K562 treated with DMSO at 1 percent for 12 hours (cell line): Measurements from ENCODE around the gene CFAP20. TPM values are rescaled to one million over a fixed set of nuclear protein-coding genes. Genes with fewer than 3 reads are reported as not detected.

Experiments
- total RNA-seq: library from RNA; unstranded; fragments of 300-600 nt; gene quantifications from 2 replicates; pipeline ENCODE4 v1.2.3, GENCODE V29; 2022; ENCODE audit not compliant: insufficient read depth

The CFAP20 gene
- 49.9 and 72.7 TPM in 2 replicates for total RNA-seq

DNA sequence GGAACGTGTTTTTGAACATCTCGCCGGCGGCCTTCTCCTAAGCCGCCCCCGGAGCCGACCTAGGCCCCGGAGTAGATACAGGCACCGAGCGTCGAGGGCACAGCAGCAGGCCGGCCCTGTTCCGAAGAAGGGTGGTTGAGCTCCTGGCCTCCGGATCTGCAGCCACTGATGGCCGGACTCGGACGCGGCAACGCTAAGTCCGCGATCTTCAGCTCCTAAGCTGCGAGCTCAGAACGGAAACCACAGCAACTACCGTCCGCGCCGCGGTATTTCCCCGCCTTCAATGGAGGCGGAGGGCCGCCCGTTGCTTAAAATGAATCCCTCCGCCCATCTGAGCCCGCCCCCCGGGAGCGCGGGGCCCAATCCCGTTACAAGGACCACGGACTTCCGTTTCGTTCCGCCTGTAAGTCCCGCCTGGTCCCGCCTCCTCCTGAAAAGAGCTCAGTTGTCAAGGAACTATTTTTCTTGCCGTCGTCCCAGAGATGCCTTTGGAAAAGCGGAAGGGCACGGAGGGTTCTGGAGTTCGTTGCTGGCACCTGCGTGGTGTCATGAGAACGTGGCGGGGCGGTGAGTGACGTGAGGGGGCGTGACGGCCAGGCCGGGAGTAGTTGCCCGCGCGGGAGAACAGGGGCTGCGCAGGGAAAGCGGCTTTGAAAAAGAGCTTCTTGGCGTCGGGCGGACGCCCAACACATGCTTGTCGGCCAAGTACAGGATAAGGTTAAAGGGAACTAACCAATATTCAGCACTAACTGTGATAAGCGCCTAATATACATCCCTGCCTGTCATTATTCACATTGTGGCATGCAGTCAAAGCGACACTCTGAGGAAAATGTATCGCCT, at the start of gene CFAP20:
Gene CFAP20, minus strand, starts transcription at position 285 of the 840 bp plus-strand sequence. Its CDS starts 266 bp downstream, at position 19.

Other genes with a start within 250 kb of the CFAP20 start
- not detected in 2 replicates for gene CNGB1, start 158.3 kb downstream of the CFAP20 start, total RNA-seq
- 3.2 and 9.1 TPM in 2 replicates for gene ZNF319, start 128.7 kb downstream of the CFAP20 start, total RNA-seq
- 38.9 and 78.4 TPM in 2 replicates for gene USB1, start 128.0 kb downstream of the CFAP20 start, total RNA-seq
- 7.1 and 11.9 TPM in 2 replicates for gene MMP15, start 103.6 kb downstream of the CFAP20 start, total RNA-seq
- gene CSNK2A2, start 68.7 kb upstream of the CFAP20 start, total RNA-seq, result 82.4 and 124 TPM in 2 replicates
- gene PRSS54, start 165.6 kb upstream of the CFAP20 start, total RNA-seq, result not detected in 2 replicates